HG03378 (cell line): Measurements from ENCODE around the gene S100A16.

Source experiments
- ATAC-seq: cut with Tn5 transposase; IDR thresholded peaks from one replicate; pipeline ENCODE4 v1.9.1; 2021; ENCODE audit warnings: mild to moderate bottlenecking, moderate library complexity; ENCODE audit not compliant: unreplicated experiment

Gene S100A16

GRCh38 chr1:153638261-153638660, 25.3 kb upstream of the S100A16 start:
- ATAC-seq: no peak

GRCh38 chr1:153636312-153636711, 23.4 kb upstream of the S100A16 start:
- ATAC-seq: no peak

- ATAC-seq: no peak
Observed at GRCh38 chr1:153635872-153636271, 22.9 kb upstream of the S100A16 start.

GRCh38 chr1:153633754-153634665, 21.1 kb upstream of the S100A16 start, which contains the start of gene CHTOP:
Gene CHTOP, plus strand, starts transcription at chr1:153634066. Its CDS starts 2,523 bp downstream, at chr1:153636589.
- peak; percentile 83 for ATAC-seq

- ATAC-seq: no peak
Observed at GRCh38 chr1:153633161-153633753, 20.3 kb upstream of the S100A16 start.

- no peak for ATAC-seq
Observed at GRCh38 chr1:153631047-153632022, 18.4 kb upstream of the S100A16 start.

GRCh38 chr1:153630384-153630783, 17.4 kb upstream of the S100A16 start:
- ATAC-seq: no peak

GRCh38 chr1:153629971-153630370, 17.0 kb upstream of the S100A16 start:
- no peak for ATAC-seq

GRCh38 chr1:153629343-153629665, 16.4 kb upstream of the S100A16 start:
- ATAC-seq: no peak

GRCh38 chr1:153628638-153629342, 15.9 kb upstream of the S100A16 start:
- no peak for ATAC-seq

- no peak for ATAC-seq
Observed at GRCh38 chr1:153627715-153628626, 15.0 kb upstream of the S100A16 start, which contains the start of gene S100A1. Gene S100A1, plus strand, starts transcription at chr1:153628434. Its CDS starts 2,088 bp downstream, at chr1:153630522.

- no peak for ATAC-seq
Observed at GRCh38 chr1:153626904-153627714, 14.2 kb upstream of the S100A16 start, which contains the start of gene S100A13. Gene S100A13, minus strand, starts transcription at chr1:153627505. Its CDS starts 1,033 bp downstream, at chr1:153626472.

GRCh38 chr1:153626477-153626903, 13.6 kb upstream of the S100A16 start:
- ATAC-seq: no peak

- no peak for ATAC-seq
Observed at GRCh38 chr1:153624965-153625611, 12.2 kb upstream of the S100A16 start.

- ATAC-seq: no peak
Observed at GRCh38 chr1:153623101-153623500, 10.2 kb upstream of the S100A16 start.

GRCh38 chr1:153619171-153619570, 6.2 kb upstream of the S100A16 start:
- ATAC-seq: no peak

- no peak for ATAC-seq
Observed at GRCh38 chr1:153617663-153618062, 4.7 kb upstream of the S100A16 start.

GRCh38 chr1:153616917-153617311, 4.0 kb upstream of the S100A16 start:
- ATAC-seq: no peak
